Measurements from ENCODE around the gene APC.
"Not testable (repeated sequence)": the region's sequence is repeated elsewhere in the genome, so short reads cannot be mapped to it uniquely, and the experiment has no call there.

The APC gene

DNA sequence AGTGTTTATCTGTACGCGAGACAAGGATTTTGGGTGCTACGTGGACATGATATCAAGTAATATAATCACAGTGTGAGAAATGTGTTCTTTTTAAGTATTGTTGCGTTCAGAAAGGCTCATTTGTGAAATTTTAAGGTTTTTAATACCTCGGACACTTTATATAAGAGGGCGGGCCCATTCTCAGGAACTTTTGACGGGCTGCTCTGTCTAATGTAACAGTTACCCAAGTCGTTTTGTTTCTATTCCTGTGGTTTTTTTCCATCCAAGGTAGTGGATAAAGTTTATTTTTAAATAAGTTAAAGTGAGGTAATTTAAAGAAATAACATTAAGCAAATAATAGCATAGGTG, 123.9 kb downstream of the APC start:
- no peak for DNase-seq

DNA sequence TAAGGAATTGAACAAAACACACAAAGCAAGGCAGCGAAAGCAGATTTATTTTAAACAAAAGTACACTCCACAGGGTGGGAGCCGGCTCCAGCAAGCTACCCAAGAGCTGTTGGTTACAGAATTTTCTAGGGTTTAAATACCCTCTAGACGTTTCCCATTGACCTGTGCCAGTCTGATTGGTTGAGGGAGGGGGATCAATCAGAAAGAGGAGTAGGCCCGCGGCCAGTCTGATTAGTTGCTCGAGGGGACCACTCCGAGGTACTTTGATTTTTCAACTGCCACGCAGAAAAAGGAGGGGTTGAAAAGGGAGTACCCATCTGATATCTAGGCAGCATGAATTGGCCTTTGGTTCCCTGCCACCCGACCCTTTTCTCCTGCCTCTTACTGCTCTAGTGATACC, 124.4 kb downstream of the APC start:
- no peak for DNase-seq

DNA sequence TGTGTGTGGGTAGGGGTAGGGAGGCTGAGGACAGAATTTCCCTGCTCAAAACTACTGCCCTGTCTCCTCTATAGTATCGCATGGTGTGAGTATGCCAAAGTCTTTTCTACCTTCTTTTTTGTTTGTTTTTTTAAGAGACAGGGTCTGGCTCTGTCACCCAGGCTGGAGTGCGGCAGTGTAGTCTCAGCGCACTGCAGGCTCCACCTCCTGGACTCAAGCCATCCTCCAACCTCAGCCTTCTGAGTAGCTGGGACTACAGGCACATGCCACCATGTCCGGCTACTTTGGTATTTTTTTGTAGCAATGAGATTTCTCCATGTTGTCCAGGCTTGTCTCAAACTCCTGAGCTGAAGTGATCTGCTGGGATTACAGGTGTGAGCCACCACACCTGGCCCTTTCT, 125.9 kb downstream of the APC start:
- DNase-seq: no peak

DNA sequence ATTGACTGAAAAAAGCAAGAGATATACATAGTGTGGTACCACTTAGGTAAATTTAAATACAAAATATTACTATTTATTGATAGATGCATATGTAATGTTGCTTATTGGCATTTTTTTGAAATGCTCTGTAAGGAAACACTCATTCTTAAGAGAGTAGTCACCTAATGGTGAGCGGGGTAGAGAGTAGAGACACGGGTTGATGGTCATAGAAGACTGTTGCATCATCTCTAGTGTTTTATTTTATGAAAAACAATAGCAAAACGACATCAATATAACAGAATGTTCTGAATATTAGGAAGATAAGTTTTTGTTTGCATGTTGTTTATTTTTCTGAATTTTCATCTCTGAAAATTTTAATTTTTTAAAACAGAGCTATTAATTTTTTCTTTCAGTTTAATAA, 127.4 kb downstream of the APC start:
- no peak for DNase-seq

DNA sequence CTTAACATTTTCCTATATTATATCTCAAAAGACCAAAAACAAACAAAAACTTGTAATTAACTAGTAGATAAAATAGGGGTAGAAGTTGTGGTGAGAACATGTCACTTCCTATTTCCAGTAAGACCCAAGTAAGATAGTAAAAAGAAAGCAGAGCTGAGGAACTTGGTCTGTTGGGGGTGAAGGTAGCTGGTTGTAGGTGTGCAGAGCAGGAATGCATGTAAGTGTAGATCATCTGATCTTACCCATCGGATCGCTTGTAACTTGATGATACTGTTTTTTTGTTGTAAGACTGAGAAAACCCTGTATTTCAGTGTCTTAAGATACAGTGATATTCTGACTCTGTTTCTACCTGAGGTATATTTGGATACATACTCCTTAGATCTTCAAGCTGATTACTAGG, 129.1 kb downstream of the APC start:
- no peak for DNase-seq

DNA sequence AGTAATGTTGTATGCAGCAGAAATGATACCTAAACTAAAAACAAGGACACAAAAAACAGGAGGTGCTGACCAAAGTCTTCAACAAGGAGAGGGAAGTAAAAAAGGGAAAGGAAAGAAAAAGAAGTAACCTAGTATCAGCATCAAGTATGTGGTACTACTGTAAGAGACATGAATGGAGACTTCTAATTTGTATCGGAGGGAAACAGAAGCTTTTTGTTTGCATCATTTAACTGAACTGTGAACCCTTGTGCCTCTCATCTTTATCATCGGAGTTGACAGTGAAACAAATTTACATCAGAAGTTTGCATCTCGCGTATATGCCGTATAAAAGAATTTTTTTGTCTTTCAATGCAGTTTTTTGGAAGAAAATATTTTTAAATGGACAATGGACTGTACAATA, 129.7 kb downstream of the APC start:
- no peak for DNase-seq

DNA sequence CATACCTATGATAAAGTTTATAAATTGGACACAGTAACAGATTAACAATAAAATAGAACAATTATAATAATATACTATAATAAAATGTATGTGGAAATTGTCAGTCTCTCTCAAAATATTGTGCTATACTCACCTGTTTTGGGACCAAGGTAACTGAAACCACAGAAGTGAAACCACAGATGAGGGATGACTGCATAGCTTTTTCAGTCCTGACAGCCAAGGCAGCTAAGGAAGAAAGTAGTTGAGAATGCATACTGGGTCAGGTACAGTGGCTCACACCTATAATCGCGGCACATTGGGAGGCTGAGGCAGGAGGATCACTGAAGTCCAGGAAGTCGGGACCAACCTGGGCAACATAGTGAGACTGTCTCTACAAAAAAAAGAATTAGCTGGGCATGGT, 132.3 kb downstream of the APC start:
- no peak for DNase-seq

DNA sequence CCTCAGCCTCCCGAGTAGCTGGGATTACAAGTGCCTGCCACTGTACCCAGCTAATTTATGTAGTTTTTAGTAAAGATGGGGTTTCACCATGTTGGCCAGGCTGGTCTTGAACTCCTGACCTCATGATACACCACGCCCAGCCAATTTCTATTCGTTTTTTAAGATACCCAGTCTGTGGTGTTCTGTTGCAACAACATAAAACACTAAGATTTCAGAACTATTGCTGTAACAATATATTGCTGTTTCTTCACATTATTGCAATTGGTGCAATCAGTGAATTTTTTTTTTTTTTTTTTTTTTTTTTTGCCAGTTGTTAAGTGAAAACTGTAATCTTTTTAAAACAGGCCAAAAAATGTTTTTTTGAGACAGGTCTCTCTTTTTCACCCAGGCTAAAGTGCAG, 133.3 kb downstream of the APC start:
- no peak for DNase-seq

DNA sequence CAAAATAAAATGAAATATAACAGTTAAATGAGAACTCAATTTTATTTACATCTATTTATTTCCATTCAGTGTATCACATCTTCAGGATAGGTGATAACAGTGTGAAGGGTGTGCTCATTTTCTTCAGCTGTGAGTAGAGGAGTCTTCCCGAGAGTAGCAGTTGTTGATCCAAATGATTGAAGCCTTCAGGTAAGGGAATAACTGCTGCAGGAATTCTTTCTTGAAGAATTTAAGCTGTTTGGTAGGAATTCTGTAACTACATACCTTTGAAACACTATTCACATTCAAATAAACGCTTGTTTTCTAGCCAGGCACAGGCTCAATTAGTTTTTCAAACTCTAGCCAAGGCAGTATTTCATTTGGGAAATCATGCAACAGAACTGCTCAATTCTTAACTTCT, 138.7 kb downstream of the APC start:
- DNase-seq: no peak

DNA sequence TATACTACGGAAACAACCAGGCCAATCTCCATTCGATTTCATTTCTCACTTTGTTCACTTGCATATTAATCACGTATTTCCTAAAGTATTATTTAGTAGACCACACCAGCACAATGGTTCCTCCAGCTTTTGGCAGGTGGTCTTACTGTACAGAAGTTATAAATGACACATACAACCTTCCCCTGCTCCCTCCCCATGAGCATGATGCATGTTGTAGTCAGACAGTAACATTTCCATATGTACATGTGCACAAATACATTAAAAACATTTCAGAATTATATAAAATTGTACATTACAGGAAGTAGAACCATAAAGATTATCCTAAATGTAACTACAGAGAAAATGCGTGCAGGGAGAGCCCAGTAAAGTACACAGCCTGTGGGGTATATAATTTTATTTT, 140.4 kb downstream of the APC start:
- no peak for DNase-seq

DNA sequence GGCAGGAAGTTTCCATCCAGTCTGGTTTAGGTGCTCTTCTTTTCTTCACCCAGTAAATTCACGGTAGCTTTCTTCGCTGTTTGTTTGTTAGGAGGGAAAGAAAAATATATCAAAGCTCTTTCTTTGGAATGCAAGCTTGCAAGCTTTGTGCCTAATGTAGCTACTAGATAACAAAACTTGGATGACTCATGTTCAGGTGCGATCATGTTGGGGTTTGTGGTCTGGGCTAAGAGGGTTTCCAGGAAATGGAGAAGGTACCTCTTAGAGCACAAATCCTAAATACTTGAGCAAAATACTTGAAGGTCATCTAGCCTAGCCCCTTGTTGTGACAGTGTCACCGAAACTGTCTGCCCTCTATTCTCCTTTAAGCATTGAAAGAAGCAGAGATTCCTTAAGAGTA, 141.1 kb downstream of the APC start:
- DNase-seq: no peak

DNA sequence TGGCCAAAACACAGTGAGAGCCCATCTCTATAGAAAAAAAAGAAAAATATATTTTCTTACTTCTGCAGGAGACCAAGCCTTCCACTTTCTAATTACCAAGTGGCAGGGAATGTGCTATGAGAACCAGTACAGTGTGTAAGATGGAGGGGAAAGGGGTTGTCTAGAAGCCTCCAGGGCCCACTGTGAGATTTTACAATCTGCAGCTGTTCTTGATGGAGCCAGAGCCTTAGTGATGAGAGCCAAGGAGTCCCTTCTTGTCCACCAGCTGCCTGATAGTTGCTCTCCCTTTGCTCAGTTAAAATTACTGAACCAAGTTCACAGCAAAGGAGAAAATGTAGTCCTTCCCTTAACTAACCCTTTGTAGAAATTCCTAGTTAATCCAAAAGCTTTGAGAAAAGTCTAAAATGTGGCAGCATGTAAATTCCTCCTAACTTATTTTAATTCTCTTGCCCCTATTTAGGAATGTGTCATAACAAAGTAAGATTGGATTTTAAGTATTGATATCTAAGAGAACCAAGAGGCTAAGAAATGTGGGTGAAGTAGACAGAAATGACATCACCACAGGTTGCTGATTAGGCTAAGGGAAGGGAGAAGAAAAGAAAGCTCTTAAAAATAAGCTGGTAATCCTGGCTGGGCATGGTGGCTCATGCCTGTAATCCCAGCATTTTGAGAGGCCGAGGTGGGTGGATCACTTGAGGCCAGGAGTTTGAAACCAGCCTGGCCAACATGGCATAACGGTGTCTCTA, 142.7 kb downstream of the APC start:
- no peak for DNase-seq

DNA sequence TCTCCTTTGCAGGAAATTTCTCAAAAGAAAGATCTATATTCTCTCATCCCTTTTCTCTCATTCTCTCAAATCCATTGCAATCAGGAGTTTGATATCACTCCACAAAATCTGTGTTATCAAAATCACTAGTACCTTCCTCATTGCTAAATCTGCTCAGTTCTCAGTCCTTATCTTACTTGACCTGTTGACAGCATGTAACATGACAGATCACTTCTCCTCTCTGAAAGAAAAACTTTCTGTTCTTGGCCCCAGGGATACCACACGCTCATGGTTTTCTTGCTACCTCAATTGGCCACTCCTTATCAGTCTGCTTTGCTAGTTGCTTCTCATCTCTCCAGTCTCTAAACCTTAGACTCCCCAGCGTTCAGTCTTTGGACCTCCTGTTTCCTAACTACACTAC, 145.5 kb downstream of the APC start:
- no peak for DNase-seq

DNA sequence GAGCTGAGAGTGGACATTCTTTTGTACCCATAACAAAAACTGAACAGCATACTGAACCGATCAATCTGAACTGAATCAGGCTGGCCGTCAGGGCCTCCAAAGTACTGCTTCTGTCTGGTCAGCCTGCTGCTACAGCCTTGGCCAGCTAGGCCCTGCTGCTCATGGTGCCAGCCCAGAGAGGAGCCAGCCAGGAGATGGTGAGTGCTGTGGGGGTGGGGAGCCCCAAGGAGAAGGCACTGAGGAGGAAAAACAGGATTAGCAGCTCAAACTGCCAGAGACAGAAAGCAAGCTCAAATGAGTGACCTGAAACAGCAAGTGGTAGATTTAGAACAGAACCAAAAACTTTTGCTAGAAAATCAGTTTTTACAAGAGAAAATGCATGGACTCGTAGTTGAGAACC, 147.3 kb downstream of the APC start:
- DNase-seq: no peak

DNA sequence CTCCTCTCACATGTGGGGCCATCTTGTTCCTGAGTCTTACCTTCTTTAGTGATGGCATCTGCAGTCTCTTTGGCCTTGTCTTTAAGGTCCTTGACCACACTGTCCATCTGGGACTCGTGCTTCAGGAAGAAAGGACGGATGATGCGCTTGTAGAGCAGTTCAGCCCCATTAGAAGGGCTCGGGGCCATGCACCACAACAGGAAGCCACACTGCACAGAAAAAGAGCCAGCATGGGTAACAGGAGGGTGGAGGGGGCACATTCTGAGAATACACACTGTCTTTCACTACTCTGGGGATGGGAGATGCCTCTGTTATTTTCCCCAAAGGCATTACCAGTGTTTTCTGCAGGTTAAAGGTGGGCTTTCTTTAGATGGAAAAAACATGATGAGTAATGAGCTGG, 149.3 kb downstream of the APC start:
- no peak for DNase-seq

DNA sequence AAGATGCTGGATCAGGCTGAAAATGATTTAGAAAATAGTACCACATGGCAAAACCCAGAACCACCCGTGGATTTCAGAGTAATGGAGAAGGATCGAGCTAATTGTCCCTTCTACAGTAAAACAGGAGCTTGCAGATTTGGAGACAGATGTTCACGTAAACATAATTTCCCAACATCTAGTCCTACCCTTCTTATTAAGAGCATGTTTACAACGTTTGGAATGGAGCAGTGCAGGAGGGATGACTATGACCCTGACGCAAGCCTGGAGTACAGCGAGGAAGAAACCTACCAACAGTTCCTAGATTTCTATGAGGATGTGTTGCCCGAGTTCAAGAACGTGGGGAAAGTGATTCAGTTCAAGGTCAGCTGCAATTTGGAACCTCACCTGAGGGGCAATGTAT, 154.4 kb downstream of the APC start:
- DNase-seq: not testable (repeated sequence)

DNA sequence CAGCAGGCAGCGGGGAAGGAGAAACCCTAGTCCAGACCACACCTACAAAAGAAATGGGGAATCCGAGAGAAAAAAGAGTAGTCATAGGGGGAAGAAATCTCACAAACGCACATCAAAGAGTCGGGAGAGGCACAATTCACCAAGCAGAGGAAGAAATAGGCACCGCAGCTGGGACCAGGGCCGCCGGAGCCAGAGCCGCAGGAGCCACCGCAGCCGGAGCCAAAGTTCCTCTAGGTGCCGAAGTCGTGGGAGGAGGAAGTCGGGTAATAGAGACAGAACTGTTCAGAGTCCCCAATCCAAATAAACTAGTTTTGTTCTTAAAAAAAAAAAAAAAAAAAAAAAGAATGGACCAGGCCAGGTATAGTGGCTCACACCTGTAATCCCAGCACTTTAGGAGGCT, 155.1 kb downstream of the APC start:
- no peak for DNase-seq

DNA sequence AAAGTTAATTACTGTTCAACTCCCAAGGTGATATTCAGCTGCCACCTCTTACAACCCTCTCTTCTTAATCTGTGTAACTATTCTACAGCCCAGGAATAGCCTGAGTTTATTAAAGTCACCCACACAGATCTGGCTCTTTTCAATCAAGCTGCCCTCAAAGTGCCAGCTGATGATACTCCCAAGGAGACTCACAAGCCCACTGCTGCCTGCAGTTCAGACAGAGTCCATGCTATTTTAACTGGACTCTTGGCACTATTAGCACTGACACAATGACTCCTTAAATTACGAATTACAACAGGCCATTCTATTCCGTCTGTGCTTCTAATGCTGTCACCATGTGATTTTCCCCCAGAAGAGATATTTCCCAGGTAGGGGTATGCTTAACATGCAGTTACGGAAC, 158.0 kb downstream of the APC start:
- DNase-seq: no peak

Measured in DMS153 (cell line).